Skin of body (tissue), 2 donors: Measurements from ENCODE around the gene SLC6A18. TPM values are rescaled to one million over a fixed set of nuclear protein-coding genes. Genes with fewer than 3 reads are reported as not detected.
"Not testable (repeated sequence)": the region's sequence is repeated elsewhere in the genome, so short reads cannot be mapped to it uniquely, and the experiment has no call there.

Experiments used
- DNase-seq: peaks from one replicate; lab custom pipeline; 2025; lab: John Stamatoyannopoulos, UW
- total RNA-seq: library from RNA; depleted of rRNA; stranded (reverse); fragments of >200 nt; gene quantifications from one replicate; pipeline ENCODE4 v1.2.3, GENCODE V29; 2014

SLC6A18 gene
- total RNA-seq, 1 donor from 2014 or later = not detected

DNA sequence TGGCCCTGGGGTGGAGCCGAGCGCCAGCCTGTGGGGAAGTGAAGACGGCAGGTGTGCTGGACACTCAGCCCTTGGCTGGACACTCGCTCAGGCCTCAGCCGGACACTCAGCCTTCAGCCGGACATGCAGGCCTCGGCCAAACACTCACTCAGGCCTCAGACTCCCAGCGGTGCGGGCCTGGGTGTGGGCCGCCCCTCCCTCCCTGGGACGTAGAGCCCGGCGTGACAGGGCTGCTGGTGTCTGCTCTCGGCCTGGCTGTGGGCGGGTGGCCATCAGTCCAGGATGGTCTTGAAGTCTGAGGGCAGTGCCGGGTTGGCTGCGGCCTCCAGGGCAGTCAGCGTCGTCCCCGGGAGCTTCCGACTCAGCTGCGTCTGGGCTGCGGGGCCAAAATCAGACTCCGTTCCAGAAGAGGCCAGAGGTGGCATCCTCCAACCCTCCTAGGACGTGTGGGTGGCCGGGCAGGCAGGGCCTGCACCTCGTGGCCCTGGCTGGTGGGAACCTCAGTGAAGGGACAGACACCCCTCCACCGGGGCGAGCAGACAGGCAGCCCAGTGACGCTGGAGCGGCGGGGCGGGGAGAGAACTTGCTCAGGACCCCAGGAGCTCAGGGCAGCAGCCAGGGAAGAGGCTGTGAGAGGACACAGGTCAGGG lies 28.4 kb downstream of the SLC6A18 start:
- no peak for DNase-seq

DNA sequence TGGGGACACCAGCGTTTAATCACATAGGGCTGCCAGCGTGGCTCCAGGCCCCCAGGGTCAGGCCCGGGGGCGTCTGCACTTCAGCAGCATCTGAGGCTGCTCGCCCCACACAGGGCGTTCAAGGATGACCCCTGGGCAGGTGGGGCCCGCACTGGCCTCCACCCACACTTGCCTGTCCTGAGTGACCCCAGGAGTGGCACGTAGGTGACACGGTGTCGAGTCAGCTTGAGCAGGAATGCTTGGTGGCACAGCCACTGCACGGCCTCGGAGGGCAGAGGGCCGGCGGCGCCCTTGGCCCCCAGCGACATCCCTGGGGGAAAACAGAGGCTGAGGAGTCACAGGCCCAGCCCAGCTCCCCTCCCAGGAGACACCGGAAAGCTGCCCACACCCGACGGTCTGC lies 29.0 kb downstream of the SLC6A18 start:
- DNase-seq = no peak

DNA sequence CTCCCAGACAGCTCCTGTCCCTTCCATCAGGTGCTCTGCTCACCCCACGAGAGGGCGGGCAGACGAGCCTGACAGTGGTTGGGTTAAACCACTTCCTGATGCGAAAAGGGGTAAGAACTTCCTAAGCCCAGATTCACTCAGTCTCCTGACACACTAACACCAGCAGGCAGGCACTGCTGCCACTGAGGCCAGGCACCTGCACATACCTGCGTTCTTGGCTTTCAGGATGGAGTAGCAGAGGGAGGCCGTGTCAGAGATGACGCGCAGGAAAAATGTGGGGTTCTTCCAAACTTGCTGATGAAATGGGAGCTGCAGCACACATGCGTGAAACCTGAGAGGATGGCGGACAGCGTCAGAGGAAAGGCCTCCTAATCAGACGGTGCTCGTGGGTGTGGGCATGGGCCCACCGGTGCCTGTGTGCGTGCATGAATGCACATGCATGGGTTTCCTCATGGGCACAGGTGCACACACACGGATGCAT lies 29.9 kb downstream of the SLC6A18 start:
- DNase-seq = no peak

DNA sequence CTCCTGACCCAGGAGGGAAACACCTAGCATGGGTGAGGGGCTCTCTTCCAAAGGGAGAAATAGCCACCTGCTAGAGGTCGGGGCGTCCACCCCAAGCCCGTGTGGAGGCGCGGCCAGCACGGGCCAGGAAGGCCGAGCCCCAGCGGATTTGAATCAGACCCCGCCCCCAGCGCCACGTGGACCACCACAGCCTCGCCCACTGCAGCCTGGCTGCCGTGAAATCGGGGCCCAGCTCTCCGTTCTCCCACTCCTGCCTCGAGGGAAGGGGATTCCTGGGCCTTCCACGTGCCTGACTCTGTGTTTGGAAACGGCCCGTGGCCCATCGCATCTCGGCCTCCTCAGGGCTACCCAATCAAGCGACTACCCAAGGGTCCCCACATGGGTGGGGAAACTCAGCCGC lies 31.6 kb downstream of the SLC6A18 start:
- no peak for DNase-seq

DNA sequence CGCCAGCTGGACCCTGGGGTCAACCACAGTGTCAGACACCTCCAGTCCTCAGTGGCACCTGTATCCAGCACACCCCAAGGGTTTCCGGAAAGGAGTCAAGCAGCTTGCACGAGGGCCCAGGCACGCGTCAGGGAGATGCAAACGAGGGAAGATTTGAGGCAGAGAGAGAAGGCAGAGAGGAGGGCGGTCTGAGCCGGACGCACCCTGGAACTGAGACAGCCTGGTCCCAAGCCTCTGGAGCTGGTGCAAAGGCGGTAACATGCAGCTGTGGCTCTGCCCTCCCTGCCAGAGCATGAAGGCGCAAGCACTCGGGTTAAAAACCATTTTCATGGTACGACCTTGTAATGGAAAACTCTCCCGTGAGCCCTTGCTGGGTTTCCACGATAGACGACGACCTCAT lies 32.2 kb downstream of the SLC6A18 start:
- no peak for DNase-seq

DNA sequence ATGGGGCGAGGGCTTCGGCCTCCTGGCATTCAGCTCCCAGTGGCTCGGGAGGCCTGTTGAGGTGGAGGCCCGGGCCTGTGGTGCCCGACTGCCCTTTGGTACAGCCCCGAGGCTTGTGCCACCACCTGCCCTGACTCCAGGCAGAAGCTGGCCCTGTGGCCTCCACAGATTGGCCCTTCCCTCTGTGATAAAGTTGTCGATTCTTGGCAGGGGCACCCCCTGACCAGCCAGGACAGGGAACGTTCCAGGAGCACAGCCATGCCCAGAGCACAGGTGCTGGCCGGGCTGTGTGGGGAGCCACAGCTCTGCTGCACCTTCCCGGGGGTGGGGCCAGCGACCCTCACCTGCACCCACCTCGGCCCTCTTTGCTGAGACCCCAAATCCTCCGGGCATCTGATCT lies 32.7 kb downstream of the SLC6A18 start:
- no peak for DNase-seq

DNA sequence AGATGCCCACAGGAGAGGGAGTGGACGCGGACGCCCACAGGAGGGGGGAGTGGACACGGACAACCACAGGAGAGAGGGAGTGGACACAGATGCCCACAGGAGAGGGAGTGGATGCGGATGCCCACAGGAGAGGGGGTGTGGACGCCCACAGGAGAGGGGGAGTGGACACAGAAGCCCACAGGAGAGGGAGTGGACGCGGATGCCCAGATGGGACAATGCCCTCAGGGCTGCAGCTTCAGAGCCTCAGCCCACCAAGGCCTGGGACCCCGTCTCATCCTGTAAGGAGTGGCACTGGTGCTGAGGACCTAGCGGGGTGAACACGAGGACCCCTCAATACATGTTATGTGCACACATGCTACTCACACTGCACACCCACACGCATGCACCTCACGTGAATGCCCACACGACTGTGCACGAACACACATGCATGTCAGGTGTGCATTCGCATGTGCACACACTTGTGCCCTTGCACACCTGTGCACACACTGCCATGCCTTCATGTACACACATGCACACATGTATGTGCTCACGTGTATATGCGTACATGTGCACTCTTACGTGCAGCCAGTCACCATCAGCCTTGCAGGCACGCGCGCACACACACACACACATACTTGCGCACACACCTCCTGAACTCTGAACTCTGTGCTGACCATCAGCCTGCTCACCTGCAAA lies 34.8 kb downstream of the SLC6A18 start:
- no peak for DNase-seq

DNA sequence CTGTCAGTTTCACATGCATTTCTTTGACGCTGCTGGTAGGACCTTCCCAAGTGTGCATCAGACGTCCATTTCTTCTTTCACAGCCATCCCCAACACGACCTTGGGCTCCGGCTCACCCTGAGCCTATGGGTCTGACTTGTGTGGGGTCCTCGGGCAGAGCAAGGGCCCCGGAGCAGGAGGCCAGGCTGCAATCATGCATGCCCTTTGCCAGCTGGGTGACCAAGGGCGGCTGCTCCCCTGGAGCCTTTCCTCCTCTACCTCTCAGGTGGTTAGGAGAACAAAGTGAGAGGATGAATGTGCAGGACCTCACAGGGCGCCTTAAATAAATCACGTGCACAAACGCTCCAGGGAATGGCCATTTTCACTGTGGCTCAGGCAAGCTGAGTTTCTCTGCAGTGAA lies 36.5 kb downstream of the SLC6A18 start:
- no peak for DNase-seq

DNA sequence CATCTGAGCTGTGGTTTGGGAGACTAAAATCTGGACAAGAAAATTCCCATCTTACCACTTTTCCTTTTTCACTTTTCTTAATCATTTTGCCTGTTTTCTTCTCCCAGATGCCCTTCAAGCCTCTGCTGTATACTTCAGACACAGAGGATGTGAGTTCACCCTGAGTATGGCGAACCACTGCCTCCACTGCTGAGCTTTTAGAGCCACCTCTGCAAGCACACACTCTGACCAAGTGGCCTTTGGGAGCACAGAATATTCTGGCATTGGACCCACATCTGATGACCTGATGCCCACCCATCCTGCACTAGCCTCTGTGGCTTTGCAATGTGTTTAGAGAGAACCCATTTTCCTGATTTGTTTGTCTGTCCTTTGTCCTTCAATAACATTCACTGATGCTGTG lies 37.2 kb downstream of the SLC6A18 start:
- DNase-seq = no peak

DNA sequence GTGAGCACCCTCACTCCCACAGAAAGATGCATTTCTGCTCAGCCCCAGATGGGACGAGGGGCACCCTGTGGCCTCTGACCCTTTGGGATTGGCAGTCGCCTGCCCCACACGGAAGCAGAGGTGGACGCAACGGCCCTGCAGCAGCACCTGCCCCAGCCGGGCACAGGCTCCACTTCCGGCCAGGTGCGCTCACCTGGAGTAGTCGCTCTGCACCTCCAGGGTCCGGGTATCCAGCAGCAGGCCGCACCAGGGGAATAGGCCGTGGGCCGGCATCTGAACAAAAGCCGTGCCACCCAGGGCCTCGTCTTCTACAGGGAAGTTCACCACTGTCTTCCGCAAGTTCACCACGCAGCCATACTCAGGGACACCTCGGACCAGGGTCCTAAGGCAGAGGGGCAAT lies 39.0 kb downstream of the SLC6A18 start:
- DNase-seq = no peak

DNA sequence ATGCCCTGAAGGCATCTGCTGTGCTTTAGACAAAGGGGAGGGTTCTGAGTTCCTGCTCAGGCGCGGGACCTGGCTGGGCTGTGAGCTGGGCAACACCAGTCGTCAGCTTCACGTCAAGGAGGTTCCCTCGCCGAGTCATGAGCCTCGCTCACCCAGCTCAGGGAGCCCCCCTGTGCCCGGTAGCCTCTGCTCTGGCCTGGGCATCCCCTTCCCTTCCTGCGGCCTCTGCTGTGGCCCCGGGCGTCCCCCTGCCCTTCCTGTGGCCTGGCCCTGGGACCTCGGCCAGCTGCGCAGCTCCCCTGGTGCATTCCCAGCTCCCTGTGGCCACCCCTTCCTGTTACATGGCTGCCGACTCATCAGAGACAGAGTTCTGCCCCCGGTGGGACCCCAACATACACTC lies 39.8 kb downstream of the SLC6A18 start:
- no peak for DNase-seq

DNA sequence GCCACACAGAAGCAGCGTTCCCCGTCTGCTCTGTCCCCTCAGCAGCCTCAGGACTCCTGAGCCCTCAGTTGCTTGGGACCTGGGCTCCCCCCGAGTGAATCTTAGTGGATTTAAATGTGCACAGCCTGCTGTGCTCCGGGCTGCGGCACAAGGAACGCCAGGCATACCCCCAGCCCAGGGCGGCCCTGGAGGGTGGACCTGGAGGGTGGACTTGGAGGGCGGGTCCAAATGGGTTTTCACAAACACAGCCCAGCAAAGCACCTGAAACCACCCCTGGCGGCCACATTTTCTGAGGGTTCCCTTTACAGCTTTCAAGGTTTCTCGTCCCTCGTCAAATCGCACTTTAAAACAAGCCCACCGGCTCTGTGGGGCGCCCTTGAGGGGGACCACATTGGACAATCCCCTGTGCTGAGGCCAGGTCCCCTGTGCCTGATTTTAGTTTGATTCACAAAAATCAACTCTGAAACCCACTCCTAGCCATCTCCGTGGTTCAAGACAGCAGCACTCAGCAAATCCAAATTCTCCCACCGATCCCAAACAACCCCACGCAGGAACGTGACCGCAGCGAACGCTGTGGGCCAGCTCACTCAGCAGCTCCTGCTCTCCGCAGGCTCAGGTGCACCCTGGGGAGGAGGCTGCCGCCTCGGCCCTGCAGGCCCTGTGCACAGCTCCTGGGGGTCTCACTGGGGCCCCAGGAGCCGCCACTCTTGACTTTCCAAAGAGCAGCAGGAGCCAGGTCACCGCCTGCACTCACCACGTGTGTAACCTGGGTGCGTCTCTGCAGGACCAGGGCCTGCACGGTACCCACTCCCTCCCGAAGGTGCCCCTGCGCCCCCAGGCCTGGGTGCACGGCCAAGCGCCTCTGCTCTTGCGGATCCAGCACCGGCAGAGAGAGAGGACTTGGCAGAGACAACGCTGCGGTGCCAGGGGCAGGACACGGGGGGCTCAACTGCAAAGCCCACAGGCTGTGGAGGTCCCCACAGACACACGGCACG lies 40.6 kb downstream of the SLC6A18 start:
- no peak for DNase-seq

DNA sequence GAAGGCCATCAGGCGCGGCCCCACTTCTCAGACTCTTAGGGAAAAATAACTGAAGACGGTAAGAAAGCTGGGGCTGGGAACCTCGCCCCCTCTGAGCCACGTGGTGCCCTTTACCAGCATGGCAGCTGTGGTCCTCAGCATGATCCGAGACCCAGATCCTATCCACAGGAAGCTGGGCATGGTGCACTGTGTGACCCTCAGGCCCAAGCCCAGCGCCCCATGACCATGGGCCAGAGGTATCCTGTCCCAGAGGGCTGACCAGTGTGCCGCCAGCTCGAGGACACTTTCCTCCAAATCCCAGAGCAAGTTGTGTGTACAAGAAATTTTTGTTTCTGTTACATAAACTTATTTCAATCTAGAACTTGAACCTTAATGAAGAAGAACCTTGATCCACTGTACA lies 41.6 kb downstream of the SLC6A18 start:
- no peak for DNase-seq

DNA sequence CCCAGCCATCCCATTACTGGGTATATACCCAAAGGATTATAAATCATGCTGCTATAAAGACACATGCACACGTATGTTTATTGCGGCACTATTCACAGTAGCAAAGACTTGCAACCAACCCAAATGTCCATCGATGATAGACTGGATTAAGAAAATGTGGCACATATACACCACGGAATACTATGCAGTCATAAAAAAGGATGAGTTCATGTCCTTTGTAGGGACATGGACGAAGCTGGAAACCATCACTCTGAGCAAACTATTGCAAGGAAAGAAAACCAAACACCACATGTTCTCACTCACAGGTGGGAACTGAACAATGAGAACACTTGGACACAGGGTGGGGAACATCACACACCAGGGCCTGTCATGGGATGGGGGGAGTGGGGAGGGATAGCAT lies 42.3 kb downstream of the SLC6A18 start:
- not testable (repeated sequence) for DNase-seq

DNA sequence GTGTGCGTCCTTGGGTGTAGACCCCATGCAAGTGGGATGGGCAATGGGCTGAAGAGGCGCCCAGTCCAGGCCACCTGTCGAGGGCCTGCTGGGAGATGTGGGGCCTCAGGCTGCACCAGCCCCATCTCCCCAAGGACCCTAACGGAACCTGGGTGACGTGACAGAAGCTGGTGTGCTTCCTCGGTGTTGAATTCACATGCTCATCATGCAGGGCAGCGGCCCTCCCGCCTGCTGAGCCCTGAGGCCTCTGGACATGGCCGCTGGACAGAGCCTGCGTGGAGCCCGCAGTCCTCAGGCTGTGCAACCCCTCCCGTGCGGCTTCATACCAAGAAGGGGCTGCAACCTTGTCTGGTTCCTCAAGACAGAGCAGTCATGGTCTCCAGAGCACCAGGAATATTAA lies 42.9 kb downstream of the SLC6A18 start:
- no peak for DNase-seq

DNA sequence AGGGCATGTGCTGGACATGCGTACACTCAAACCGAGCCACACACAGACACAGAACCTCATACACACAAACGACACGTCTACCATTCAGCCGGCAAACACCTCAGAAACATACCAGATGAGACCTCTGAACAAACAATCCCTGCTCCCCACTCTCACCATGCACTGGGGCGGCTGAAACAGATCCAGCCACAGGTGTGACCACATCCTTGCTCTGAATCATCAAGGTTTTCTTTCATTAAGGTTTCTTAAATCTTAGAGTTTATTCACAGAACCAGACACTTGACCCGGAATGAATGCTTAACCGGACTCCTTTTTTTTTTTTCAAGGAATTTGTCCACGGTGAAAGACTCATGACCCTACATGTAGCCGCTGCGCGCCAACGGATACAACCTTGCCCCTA lies 43.5 kb downstream of the SLC6A18 start:
- DNase-seq = no peak

DNA sequence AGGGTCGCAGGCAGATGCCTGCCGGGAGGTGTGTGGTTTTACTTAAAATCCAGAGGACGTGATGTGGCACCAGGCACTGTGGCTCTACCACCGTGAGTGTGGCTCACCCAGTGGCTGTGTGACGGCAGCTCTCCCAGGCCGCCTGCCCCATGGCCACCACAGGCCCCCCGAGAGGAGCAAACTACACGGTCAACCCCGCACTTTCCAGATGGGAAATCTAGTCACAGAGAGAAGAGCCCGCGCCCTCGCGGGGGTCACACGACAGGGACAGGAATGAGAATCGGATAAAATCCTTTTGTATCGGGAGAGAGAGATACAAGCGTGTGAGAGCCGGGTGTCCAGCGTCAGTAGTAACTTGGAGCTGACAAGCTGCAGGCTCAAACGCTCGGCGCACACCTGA lies 45.2 kb downstream of the SLC6A18 start:
- DNase-seq = no peak

DNA sequence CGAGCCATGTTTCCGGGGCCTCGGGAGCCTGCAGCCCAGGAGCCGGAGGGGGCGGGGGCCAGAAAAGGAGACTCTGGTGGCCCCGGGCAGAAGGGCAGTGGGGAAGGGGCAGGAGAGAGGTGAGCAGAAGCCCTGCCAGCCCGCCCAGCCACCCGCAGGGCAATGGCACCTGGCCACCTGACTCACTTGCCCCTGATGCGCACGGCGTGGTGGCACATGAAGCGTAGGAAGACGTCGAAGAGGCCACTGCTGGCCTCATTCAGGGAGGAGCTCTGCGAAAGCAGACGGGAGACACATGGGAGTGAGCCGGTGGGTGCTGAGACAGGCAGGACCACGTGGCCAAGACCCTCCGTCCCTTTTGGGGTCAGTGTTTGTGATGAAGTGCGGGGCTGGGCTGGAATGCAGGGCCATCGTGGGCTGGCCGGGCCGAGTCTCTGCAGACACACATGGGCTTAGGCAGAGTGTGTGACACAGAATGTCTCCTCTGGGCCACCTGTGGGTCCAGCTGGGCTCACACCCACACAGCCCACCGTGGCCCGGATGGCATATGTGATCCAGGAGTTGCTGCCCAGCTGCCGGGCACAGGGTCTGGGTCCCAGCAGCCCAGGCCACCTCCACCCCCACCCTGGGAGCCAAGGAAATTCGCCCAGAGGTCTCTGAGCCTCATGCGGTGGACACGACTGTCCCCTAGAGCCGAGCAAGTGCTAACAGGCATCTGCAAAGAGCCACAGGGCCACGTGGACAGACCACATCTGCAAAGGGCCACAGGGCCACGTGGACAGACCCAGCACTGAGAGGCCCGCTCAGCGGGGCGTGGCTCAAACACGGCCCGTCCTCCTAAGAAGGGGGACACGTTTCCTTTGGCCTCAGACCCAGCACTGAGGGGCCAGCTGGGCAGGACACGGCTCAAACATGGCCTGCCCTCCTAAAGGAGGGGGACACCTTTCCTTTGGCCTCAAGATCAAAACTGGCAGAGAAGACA lies 46.0 kb downstream of the SLC6A18 start:
- no peak for DNase-seq

DNA sequence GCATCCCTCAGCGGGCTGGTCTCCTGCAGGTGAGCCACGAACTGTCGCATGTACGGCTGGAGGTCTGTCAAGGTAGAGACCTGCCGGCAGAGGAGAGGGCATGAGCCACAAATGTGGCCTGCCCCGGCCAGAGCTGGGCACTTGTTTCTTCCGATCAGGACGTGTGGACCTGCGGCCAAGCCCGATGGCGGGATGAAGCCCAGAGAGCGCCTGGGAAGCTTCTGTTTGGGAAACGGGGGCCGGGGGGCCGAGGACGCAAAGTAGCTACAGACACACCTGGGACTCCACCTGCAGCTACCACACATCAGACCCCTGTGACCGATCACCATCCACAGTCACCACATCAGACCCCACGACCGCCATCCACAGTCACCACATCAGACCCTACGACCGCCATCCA lies 47.0 kb downstream of the SLC6A18 start:
- DNase-seq = no peak

DNA sequence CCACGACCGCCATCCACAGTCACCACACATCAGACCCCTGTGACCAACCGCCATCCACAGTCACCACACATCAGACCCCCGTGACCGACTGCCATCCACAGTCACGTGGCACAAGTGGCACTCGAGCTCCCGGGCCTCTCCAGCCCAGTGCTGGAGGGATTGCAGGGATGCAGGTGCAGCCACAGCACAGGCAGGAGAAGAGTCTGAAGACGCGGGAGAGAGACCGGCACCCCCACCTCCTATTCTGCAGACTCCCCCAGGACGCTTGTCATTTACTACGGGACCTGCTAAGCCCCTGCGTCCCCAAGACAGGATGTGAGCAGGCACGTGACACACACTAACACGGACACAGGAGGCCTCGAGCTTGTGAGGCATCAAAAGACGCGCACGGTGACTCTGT lies 48.6 kb downstream of the SLC6A18 start:
- no peak for DNase-seq

DNA sequence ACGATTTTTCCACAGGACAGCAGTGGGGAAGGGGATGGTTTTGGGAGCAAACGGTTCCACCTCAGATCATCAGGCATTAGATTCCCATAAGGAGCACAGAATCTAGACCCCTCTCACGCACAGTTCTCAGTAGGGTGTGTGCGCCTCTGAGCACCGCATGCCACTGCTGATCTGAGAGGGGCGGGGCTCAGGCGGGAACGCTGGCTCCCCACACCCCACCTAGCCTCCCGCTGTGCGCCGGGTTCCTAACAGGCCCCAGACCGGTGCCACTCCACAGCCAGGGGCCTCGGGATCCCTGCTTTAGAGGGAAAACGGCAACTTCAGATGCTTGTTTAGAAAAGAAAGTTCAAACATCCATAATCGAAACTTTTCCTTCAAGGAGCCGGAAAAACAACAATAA lies 49.3 kb downstream of the SLC6A18 start:
- no peak for DNase-seq
